Natural killer cell (primary cell): Measurements from ENCODE around the gene ZNF333. TPM values are rescaled to one million over a fixed set of nuclear protein-coding genes. Genes with fewer than 3 reads are reported as not detected.

Source experiments
- ATAC-seq, 3 donors: fragments of 150-1000 bp in 2 of 3; fragments of 200-7000 bp in 1 of 3; cut with Tn5 transposase; 1 replicate in 1 of 3; 2 replicates in 2 of 3; pipeline ENCODE4 v1.10.0; 2021; ENCODE audit warnings: mild to moderate bottlenecking in 2 of 3, moderate library complexity in 2 of 3
- DNase-seq, 2 donors: peaks; one replicate each; pipeline versions ENCODE4 v3.0.0 to v3.0.0-alpha.2; 2013 to 2021; ENCODE audit warnings: mixed read lengths in 1 of 2
- H3K27ac ChIP-seq: one replicate; pipeline ENCODE4 v1.5.1; 2013; ENCODE audit warnings: mild to moderate bottlenecking, low read length
- H3K27me3 ChIP-seq: one replicate; pipeline ENCODE4 v1.6.1; 2013; ENCODE audit warnings: low read length; ENCODE audit not compliant: control insufficient read depth, insufficient read depth
- H3K36me3 ChIP-seq: one replicate; pipeline ENCODE4 v1.6.1; 2013; ENCODE audit warnings: low read length; ENCODE audit not compliant: control insufficient read depth, insufficient read depth
- H3K4me1 ChIP-seq: one replicate; pipeline ENCODE4 v1.6.1; 2013; ENCODE audit warnings: low read length; ENCODE audit not compliant: control insufficient read depth, insufficient read depth
- H3K4me3 ChIP-seq: one replicate; pipeline ENCODE4 v1.5.1; 2013; ENCODE audit warnings: low read length
- H3K9me3 ChIP-seq: one replicate; pipeline ENCODE4 v1.6.1; 2013; ENCODE audit warnings: low read length; ENCODE audit not compliant: control insufficient read depth, insufficient read depth
- H3K27ac Mint-ChIP-seq, 2 donors: one replicate each; pipeline ENCODE4 v1.8.0; 2022; ENCODE audit warnings: mild to moderate bottlenecking in 2 of 2, mixed read lengths in 2 of 2, moderate library complexity in 1 of 2
- H3K27me3 Mint-ChIP-seq, 2 donors: one replicate each; pipeline ENCODE4 v1.8.0; 2022; ENCODE audit warnings: low read depth in 2 of 2, mixed read lengths in 2 of 2
- H3K36me3 Mint-ChIP-seq: one replicate; pipeline ENCODE4 v1.8.0; 2022; ENCODE audit warnings: mixed read lengths
- H3K4me1 Mint-ChIP-seq, 2 donors: one replicate each; pipeline ENCODE4 v1.8.0; 2022; ENCODE audit warnings: mixed read lengths in 2 of 2
- H3K4me3 Mint-ChIP-seq: one replicate; pipeline ENCODE4 v1.8.0; 2022; ENCODE audit warnings: mild to moderate bottlenecking, moderate library complexity, mixed read lengths
- H3K9me3 Mint-ChIP-seq, 2 donors: one replicate each; pipeline ENCODE4 v1.8.0; 2022; ENCODE audit warnings: mixed read lengths in 2 of 2
- CTCF ChIP-seq: fragments of 200-600 bp; IDR thresholded peaks from one replicate; pipeline ENCODE4 v1.8.0; 2022; ENCODE audit warnings: antibody characterized with exemption
- WGBS: methylation state at CpG from one replicate; pipeline ENCODE4 v1.1.7; 2013; ENCODE audit warnings: missing lambda C conversion rate; ENCODE audit not compliant: insufficient coverage; 5-methylcytosine and 5-hydroxymethylcytosine counted together
- intact Hi-C: fragments of 100-400 bp; cut with micrococcal nuclease; formaldehyde crosslinking; loops from one replicate; pipeline ENCODE4 v1.14.2; 2022
- total RNA-seq, 4 donors: library from RNA; stranded (reverse); fragments of 120-200 nt in 1 of 4; gene quantifications; one replicate each; pipeline versions ENCODE4 v1.2.3 to v1.2.4, GENCODE V29; 2013 to 2022

ZNF333 gene
- total RNA-seq, 3 donors from 2014 or later (not counting 1 experiment from before 2014, with no cell fraction given) = 25.9 to 37.9 (median 31.6) TPM

- Histone ChIP-seq H3K27me3 (peaks cover 2% of the 10 kb centered on the region), H3K4me3 (no peak overlapping the region), H3K27ac (peak overlapping the region; percentile 57), H3K9me3 (peaks cover 3% of the 10 kb centered on the region), H3K4me1 (peaks cover 26% of the 10 kb centered on the region), H3K36me3 (no peaks in the 10 kb centered on the region)
- Mint-ChIP-seq H3K9me3 (no peaks in the 10 kb centered on the region), H3K27ac (no peak overlapping the region), H3K36me3 (no peaks in the 10 kb centered on the region), H3K27me3 (peaks cover 10 to 26% of the 10 kb centered on the region in 2 donors), H3K4me1 (peaks cover 11 to 15% of the 10 kb centered on the region in 2 donors), H3K4me3 (no peak overlapping the region)
- intact Hi-C loops = no loop called here
- peak in 1 of 2 donors; percentile 49 for DNase-seq
- 91% methylated on average over 3 of the region's 3 CpGs for WGBS
- peak in 2 of 3 donors; percentile 31 to 89 for ATAC-seq
- no peak for TF ChIP-seq CTCF
Measured at GRCh38 chr19:14672188-14672872, 17.5 kb upstream of the ZNF333 start.

- no peak for TF ChIP-seq CTCF
- Histone ChIP-seq H3K4me1 (peaks cover 21% of the 10 kb centered on the region), H3K9me3 (peaks cover 3% of the 10 kb centered on the region), H3K27me3 (peaks cover 2% of the 10 kb centered on the region), H3K27ac (no peak overlapping the region), H3K36me3 (no peaks in the 10 kb centered on the region), H3K4me3 (no peak overlapping the region)
- H3K4me3 Mint-ChIP-seq = no peak overlapping the region
- no peaks in the 10 kb centered on the region for H3K36me3 Mint-ChIP-seq
- no peaks in the 10 kb centered on the region for H3K9me3 Mint-ChIP-seq
- H3K27ac Mint-ChIP-seq = no peak overlapping the region
- no peak for DNase-seq
- peaks cover 8 to 9% of the 10 kb centered on the region in 2 donors for H3K4me1 Mint-ChIP-seq
- no peak for ATAC-seq
- intact Hi-C loops = no loop called here
- 91% methylated on average over 1 of the region's 1 CpG for WGBS
- peaks cover 10 to 25% of the 10 kb centered on the region in 2 donors for H3K27me3 Mint-ChIP-seq
Measured at GRCh38 chr19:14673088-14673487, 16.8 kb upstream of the ZNF333 start.

- H3K4me3 Mint-ChIP-seq = no peak within 1 kb of the TSS
- H3K36me3 Mint-ChIP-seq = no peaks in the 10 kb centered on the region
- H3K9me3 Mint-ChIP-seq = no peaks in the 10 kb centered on the region
- Histone ChIP-seq H3K27me3 (peaks cover 2% of the 10 kb centered on the region), H3K9me3 (peaks cover 3% of the 10 kb centered on the region), H3K4me3 (no peak within 1 kb of the TSS), H3K36me3 (no peaks in the 10 kb centered on the region), H3K4me1 (peaks cover 14% of the 10 kb centered on the region), H3K27ac (no peak within 1 kb of the TSS)
- TF ChIP-seq CTCF = no peak
- intact Hi-C loops = no loop called here
- H3K27me3 Mint-ChIP-seq = peaks cover 9 to 19% of the 10 kb centered on the region in 2 donors
- H3K4me1 Mint-ChIP-seq = no peaks in the 10 kb centered on the region
- WGBS = 29% methylated on average over 6 of the region's 6 CpGs
- DNase-seq (no peak), ATAC-seq (peak in 1 of 3 donors; percentile 59)
- H3K27ac Mint-ChIP-seq = no peak within 1 kb of the TSS
Measured at GRCh38 chr19:14674764-14675163, 15.1 kb upstream of the ZNF333 start, which contains the start of gene ADGRE3. Gene ADGRE3 (minus strand): TSS chr19:14674844. CDS start chr19:14674770, 74 bp downstream.

- no peak overlapping the region for H3K27ac ChIP-seq
- 77% methylated on average over 9 of the region's 10 CpGs for WGBS
- H3K4me1 Mint-ChIP-seq = no peaks in the 10 kb centered on the region
Measured at GRCh38 chr19:14676762-14677161, 13.1 kb upstream of the ZNF333 start.

More at GRCh38 chr19:14676762-14677161, 13.1 kb upstream of the ZNF333 start:
- H3K27ac Mint-ChIP-seq = no peak overlapping the region
- no peak overlapping the region for H3K4me3 Mint-ChIP-seq
- H3K27me3 ChIP-seq = no peaks in the 10 kb centered on the region
- ATAC-seq (no peak), DNase-seq (no peak)
- intact Hi-C loops = no loop called here
- H3K9me3 ChIP-seq = no peaks in the 10 kb centered on the region
- TF ChIP-seq CTCF = no peak
- H3K9me3 Mint-ChIP-seq = no peaks in the 10 kb centered on the region
- H3K4me3 ChIP-seq = no peak overlapping the region
- H3K36me3 ChIP-seq = no peaks in the 10 kb centered on the region
- H3K36me3 Mint-ChIP-seq = no peaks in the 10 kb centered on the region
- peaks cover 3 to 12% of the 10 kb centered on the region in 2 donors for H3K27me3 Mint-ChIP-seq
- peaks cover 13% of the 10 kb centered on the region for H3K4me1 ChIP-seq
